GM23338 (cell line): ENCODE data around the gene AIG1. TPM values are rescaled to one million over a fixed set of nuclear protein-coding genes. Genes with fewer than 3 reads are reported as not detected.

Source experiments
- ATAC-seq: fragments of 200-7000 bp; cut with Tn5 transposase; 3 replicates; pipeline ENCODE4 v1.9.1; 2020
- DNase-seq: peaks from one replicate; pipeline ENCODE4 v3.0.0-alpha.2; 2015; ENCODE audit warnings: low spot score
- H2AFZ ChIP-seq: fragments of 200-600 bp; sonication (generic); 2 replicates; pipeline ENCODE4 v1.8.0; 2016; ENCODE audit warnings: antibody characterized with exemption, mild to moderate bottlenecking, moderate library complexity
- H3F3A ChIP-seq: fragments of 200-600 bp; sonication (generic); replicated peaks from 2 replicates; pipeline ENCODE4 v1.8.0; 2017; ENCODE audit warnings: antibody characterized with exemption, mixed run types, low read depth
- H3K27ac ChIP-seq: fragments of 200-600 bp; sonication (generic); 2 replicates; pipeline ENCODE4 v1.6.1; 2016; ENCODE audit warnings: low read depth
- H3K27me3 ChIP-seq: fragments of 200-600 bp; sonication (generic); 2 replicates; pipeline ENCODE4 v1.8.0; 2016; ENCODE audit warnings: mild to moderate bottlenecking, mixed run types, moderate library complexity; ENCODE audit not compliant: insufficient read depth
- H3K36me3 ChIP-seq: fragments of 200-600 bp; sonication (generic); 2 replicates; pipeline ENCODE4 v1.8.0; 2016; ENCODE audit warnings: mild to moderate bottlenecking; ENCODE audit not compliant: insufficient read depth
- H3K4me1 ChIP-seq: fragments of 200-600 bp; sonication (generic); 2 replicates; pipeline ENCODE4 v1.8.0; 2016; ENCODE audit warnings: mild to moderate bottlenecking, moderate library complexity; ENCODE audit not compliant: insufficient read depth
- H3K4me2 ChIP-seq: fragments of 200-600 bp; sonication (generic); 2 replicates; pipeline ENCODE4 v1.7.1; 2017; ENCODE audit warnings: mixed run types
- H3K4me3 ChIP-seq: fragments of 200-600 bp; sonication (generic); 2 replicates; pipeline ENCODE4 v1.6.1; 2016; ENCODE audit warnings: mixed run types
- H3K79me2 ChIP-seq: fragments of 200-600 bp; sonication (generic); replicated peaks from 2 replicates; pipeline ENCODE4 v1.8.0; 2017; ENCODE audit warnings: mild to moderate bottlenecking; ENCODE audit not compliant: insufficient read depth
- H3K9me2 ChIP-seq: fragments of 200-600 bp; sonication (generic); 2 replicates; pipeline ENCODE4 v1.8.0; 2017; ENCODE audit not compliant: insufficient read depth
- H4K20me1 ChIP-seq: fragments of 200-600 bp; sonication (generic); replicated peaks from 2 replicates; pipeline ENCODE4 v1.8.0; 2017; ENCODE audit warnings: mild to moderate bottlenecking; ENCODE audit not compliant: insufficient read depth
- H3K27ac Mint-ChIP-seq: 2 replicates; pipeline ENCODE4 v1.8.0; 2020; ENCODE audit warnings: inconsistent platforms, mild to moderate bottlenecking, moderate library complexity, mixed read lengths
- H3K27me3 Mint-ChIP-seq: 3 replicates; pipeline ENCODE4 v1.8.0; 2022; ENCODE audit warnings: low read depth, mild to moderate bottlenecking, moderate library complexity, mixed read lengths, inconsistent platforms; ENCODE audit not compliant: insufficient read depth, poor library complexity
- H3K36me3 Mint-ChIP-seq: 3 replicates; pipeline ENCODE4 v1.8.0; 2021; ENCODE audit warnings: low read depth, mild to moderate bottlenecking, inconsistent platforms, moderate library complexity, mixed read lengths
- H3K4me1 Mint-ChIP-seq: 3 replicates; pipeline ENCODE4 v1.8.0; 2020; ENCODE audit warnings: mild to moderate bottlenecking, inconsistent platforms, mixed read lengths
- H3K4me3 Mint-ChIP-seq: 3 replicates; pipeline ENCODE4 v1.8.0; 2021; ENCODE audit warnings: moderate library complexity, mild to moderate bottlenecking, inconsistent platforms, mixed read lengths
- H3K9me3 Mint-ChIP-seq: 3 replicates; pipeline ENCODE4 v1.8.0; 2020; ENCODE audit warnings: moderate library complexity, mild to moderate bottlenecking, inconsistent platforms, mixed read lengths
- ETS1 ChIP-seq: IDR thresholded peaks from 2 replicates; pipeline ENCODE4 v1.6.1; 2016; ENCODE audit warnings: antibody characterized with exemption
- EZH2 ChIP-seq: fragments of 200-600 bp; sonication (generic); IDR thresholded peaks from one replicate; pipeline ENCODE4 v1.8.0; 2017; ENCODE audit warnings: antibody characterized with exemption, mild to moderate bottlenecking, low read depth; ENCODE audit not compliant: unreplicated experiment
- EZH2phosphoT487 ChIP-seq: fragments of 200-600 bp; sonication (generic); IDR thresholded peaks from one replicate; pipeline ENCODE4 v1.8.1; 2018; ENCODE audit warnings: antibody characterized with exemption; ENCODE audit not compliant: unreplicated experiment
- JUNB ChIP-seq: IDR thresholded peaks from one replicate; pipeline ENCODE4 v1.6.1; 2016; ENCODE audit warnings: antibody characterized with exemption; ENCODE audit not compliant: unreplicated experiment
- NANOG ChIP-seq: IDR thresholded peaks from 2 replicates; pipeline ENCODE4 v1.6.1; 2016; ENCODE audit warnings: antibody characterized with exemption, borderline replicate concordance
- REST ChIP-seq: IDR thresholded peaks from one replicate; pipeline ENCODE4 v1.6.1; 2018; ENCODE audit warnings: antibody characterized with exemption; ENCODE audit not compliant: unreplicated experiment
- ZNF331 ChIP-seq: fragments of 250-450 bp; sonication (Bioruptor Pico); IDR thresholded peaks from 2 replicates; pipeline ENCODE4 v1.5.0; 2020; ENCODE audit warnings: low read depth, mild to moderate bottlenecking, moderate library complexity
- ZNF462 ChIP-seq: fragments of 250-450 bp; sonication (Bioruptor Pico); IDR thresholded peaks from 2 replicates; pipeline ENCODE4 v1.5.0; 2020; ENCODE audit warnings: mild to moderate bottlenecking, moderate library complexity
- polyA plus RNA-seq: library from polyadenylated mRNA; unstranded; fragments of >200 nt; fragmentation: Nextera tagmentation; extraction: Ambion mirVana; gene quantifications from 2 replicates; pipeline ENCODE4 v1.2.1, GENCODE V29; 2016
- total RNA-seq: library from RNA; depleted of rRNA; stranded (reverse); fragments of >200 nt; shearing (Covaris generic); gene quantifications from 2 replicates; pipeline ENCODE4 v1.2.3, GENCODE V29; 2014

AIG1 gene
- total and polyA plus RNA-seq, 2 experiments from 2014 or later = 65.2 to 88.4 TPM

GRCh38 chr6:143261899-143262436 lies 201.3 kb downstream of the AIG1 start (continued):
- no peak for TF ChIP-seq ZNF462 (CRISPR knock-in tag)
- no peak for TF ChIP-seq ZNF331
- no peak for TF ChIP-seq EZH2
- TF ChIP-seq ETS1 = no peak
- no peak for TF ChIP-seq NANOG
- no peak for TF ChIP-seq EZH2phosphoT487

GRCh38 chr6:143262859-143263258 lies 202.2 kb downstream of the AIG1 start:
- no peak for TF ChIP-seq ZNF331
- TF ChIP-seq JUNB = no peak
- TF ChIP-seq REST = no peak
- Histone ChIP-seq H4K20me1 (no peaks in the 10 kb centered on the region), H3K4me3 (no peak overlapping the region), H2AFZ (no peak overlapping the region), H3K4me2 (no peak overlapping the region), H3K9me2 (peaks cover 6% of the 10 kb centered on the region; the same call in 1 of the 2 replicates), H3K4me1 (peaks cover 37% of the 10 kb centered on the region), H3K79me2 (no peaks in the 10 kb centered on the region), H3K27ac (no peak overlapping the region), H3K27me3 (no peaks in the 10 kb centered on the region), H3K36me3 (no peaks in the 10 kb centered on the region), H3F3A (no peaks in the 10 kb centered on the region)
- Mint-ChIP-seq H3K4me3 (no peak overlapping the region), H3K4me1 (peaks cover 19% of the 10 kb centered on the region), H3K36me3 (peaks cover 12% of the 10 kb centered on the region), H3K9me3 (peaks cover 10% of the 10 kb centered on the region; the same call in 2 of the 3 replicates), H3K27me3 (peaks cover 5% of the 10 kb centered on the region), H3K27ac (no peak overlapping the region)
- DNase-seq = no peak
- no peak for ATAC-seq
